HG03108 (cell line): ENCODE results near the gene ACSL1.
"Not testable (repeated sequence)": the region's sequence is repeated elsewhere in the genome, so short reads cannot be mapped to it uniquely, and the experiment has no call there.

ENCODE experiments used
- ATAC-seq: cut with Tn5 transposase; IDR thresholded peaks from one replicate; pipeline ENCODE4 v1.9.1; 2021; ENCODE audit warnings: moderate library complexity; ENCODE audit not compliant: unreplicated experiment

Gene ACSL1

GRCh38 chr4:184792950-184793555, 32.7 kb downstream of the ACSL1 start:
- ATAC-seq, result no peak

- ATAC-seq, result no peak
Measured at GRCh38 chr4:184792334-184792733, 33.4 kb downstream of the ACSL1 start.

GRCh38 chr4:184790826-184791225, 34.9 kb downstream of the ACSL1 start:
- ATAC-seq, result no peak

- ATAC-seq, result no peak
Measured at GRCh38 chr4:184787766-184788503, 37.8 kb downstream of the ACSL1 start.

- no peak for ATAC-seq
Measured at GRCh38 chr4:184785813-184786212, 40.0 kb downstream of the ACSL1 start.

- no peak for ATAC-seq
Measured at GRCh38 chr4:184784628-184785257, 41.0 kb downstream of the ACSL1 start.

GRCh38 chr4:184782731-184783373, 42.9 kb downstream of the ACSL1 start:
- ATAC-seq, result no peak

- ATAC-seq, result not testable (repeated sequence)
Measured at GRCh38 chr4:184779160-184779559, 46.6 kb downstream of the ACSL1 start.

- ATAC-seq, result no peak
Measured at GRCh38 chr4:184778325-184778724, 47.4 kb downstream of the ACSL1 start.

- no peak for ATAC-seq
Measured at GRCh38 chr4:184776821-184777220, 48.9 kb downstream of the ACSL1 start.

GRCh38 chr4:184775854-184776555, 49.8 kb downstream of the ACSL1 start:
- ATAC-seq, result no peak

- ATAC-seq, result no peak
Measured at GRCh38 chr4:184774152-184774551, 51.6 kb downstream of the ACSL1 start.

GRCh38 chr4:184771416-184771815, 54.4 kb downstream of the ACSL1 start:
- no peak for ATAC-seq

GRCh38 chr4:184769141-184769765, 56.5 kb downstream of the ACSL1 start:
- ATAC-seq, result no peak

GRCh38 chr4:184768296-184768695, 57.5 kb downstream of the ACSL1 start:
- no peak for ATAC-seq

- no peak for ATAC-seq
Measured at GRCh38 chr4:184766446-184766845, 59.3 kb downstream of the ACSL1 start.

GRCh38 chr4:184765473-184766340, 60.1 kb downstream of the ACSL1 start:
- ATAC-seq, result no peak

- ATAC-seq, result no peak
Measured at GRCh38 chr4:184764601-184765000, 61.2 kb downstream of the ACSL1 start.

GRCh38 chr4:184763150-184763780, 62.5 kb downstream of the ACSL1 start:
- no peak for ATAC-seq
